IMR-90 (cell line): ENCODE measurements around the gene ROPN1B. TPM values are rescaled to one million over a fixed set of nuclear protein-coding genes. Genes with fewer than 3 reads are reported as not detected.

Source experiments
- ATAC-seq: fragments of 200-7000 bp; cut with Tn5 transposase; 2 replicates; pipeline ENCODE4 v1.9.1; 2020; ENCODE audit warnings: low read depth, mild to moderate bottlenecking, moderate library complexity
- BruUV-seq: library from RNA; stranded (reverse); fragments of 400-500 nt; replicated peaks from 2 replicates; lab custom pipeline; 2021; lab: Mats Ljungman, UMichigan
- CTCF ChIA-PET: fragments of 300-600 bp; formaldehyde crosslinking; extraction: SDS; loops from one replicate; lab custom pipeline; 2021; ENCODE audit warnings: antibody characterized with exemption; lab: Yijun Ruan, JAX
- POLR2A ChIA-PET: fragments of 300-600 bp; sonication (Branson Sonifier 250); formaldehyde crosslinking; loops from one replicate; lab custom pipeline; 2022; ENCODE audit warnings: antibody characterized with exemption; ENCODE audit not compliant: unreplicated experiment; lab: Charles Lee
- DNase-seq: peaks from one replicate; pipeline ENCODE4 v3.0.0; 2013
- H2AFZ ChIP-seq: replicated peaks from 2 replicates; pipeline ENCODE3; 2013; ENCODE audit warnings: low read length, mild to moderate bottlenecking; ENCODE audit not compliant: poor library complexity
- H2AK5ac ChIP-seq: 2 replicates; pipeline ENCODE4 v1.6.1; 2013; ENCODE audit warnings: low read depth, low read length, inconsistent platforms
- H2AK9ac ChIP-seq: replicated peaks from 2 replicates; pipeline ENCODE3; 2013; ENCODE audit warnings: mild to moderate bottlenecking, low read depth, low read length, moderate library complexity; ENCODE audit not compliant: poor library complexity
- H2BK120ac ChIP-seq: 2 replicates; pipeline ENCODE4 v1.6.1; 2013; ENCODE audit warnings: low read depth, low read length, inconsistent platforms
- H2BK15ac ChIP-seq: 3 replicates; pipeline ENCODE4 v1.6.1; 2013; ENCODE audit warnings: low read depth, low read length, inconsistent platforms
- H2BK20ac ChIP-seq: 2 replicates; pipeline ENCODE4 v1.6.1; 2013; ENCODE audit warnings: low read depth, mild to moderate bottlenecking, inconsistent platforms, low read length, moderate library complexity
- H2BK5ac ChIP-seq: 2 replicates; pipeline ENCODE4 v1.6.1; 2013; ENCODE audit warnings: mild to moderate bottlenecking, low read depth, low read length, inconsistent platforms; ENCODE audit not compliant: poor library complexity, severe bottlenecking
- H3K14ac ChIP-seq: replicated peaks from 2 replicates; pipeline ENCODE4 v1.6.1; 2013; ENCODE audit warnings: low read depth, low read length, inconsistent platforms
- H3K18ac ChIP-seq: 2 replicates; pipeline ENCODE4 v1.6.1; 2013; ENCODE audit warnings: low read depth, low read length, control low read depth
- H3K23ac ChIP-seq: 2 replicates; pipeline ENCODE4 v1.6.1; 2013; ENCODE audit warnings: low read depth, low read length, inconsistent platforms
- H3K27ac ChIP-seq: 2 replicates; pipeline ENCODE4 v1.5.1; 2013; ENCODE audit warnings: mild to moderate bottlenecking, control low read depth, low read length; ENCODE audit not compliant: insufficient read depth
- H3K27me3 ChIP-seq: 2 replicates; pipeline ENCODE4 v1.6.1; 2013; ENCODE audit warnings: low read length; ENCODE audit not compliant: control insufficient read depth, insufficient read depth
- H3K36me3 ChIP-seq: 2 replicates; pipeline ENCODE4 v1.6.1; 2013; ENCODE audit warnings: low read length, mixed read lengths; ENCODE audit not compliant: control insufficient read depth, insufficient read depth
- H3K4ac ChIP-seq: 2 replicates; pipeline ENCODE4 v1.6.1; 2013; ENCODE audit warnings: low read depth, low read length, inconsistent platforms
- H3K4me1 ChIP-seq: 2 replicates; pipeline ENCODE4 v1.6.1; 2013; ENCODE audit warnings: low read length, mixed read lengths; ENCODE audit not compliant: control insufficient read depth, insufficient read depth
- H3K4me2 ChIP-seq: 2 replicates; pipeline ENCODE4 v1.6.1; 2013; ENCODE audit warnings: low read depth, mild to moderate bottlenecking, control low read depth, low read length, moderate library complexity
- H3K4me3 ChIP-seq: 2 replicates; pipeline ENCODE4 v1.5.1; 2013; ENCODE audit warnings: low read depth, mild to moderate bottlenecking, control low read depth, low read length, moderate library complexity; ENCODE audit not compliant: insufficient read depth
- H3K56ac ChIP-seq: 2 replicates; pipeline ENCODE4 v1.6.1; 2013; ENCODE audit warnings: low read length, inconsistent platforms; ENCODE audit not compliant: insufficient read depth; ENCODE audit errors: extremely low read depth
- H3K79me1 ChIP-seq, 2 experiments: 2 replicates each; pipeline ENCODE4 v1.6.1; 2013; ENCODE audit warnings: low read length in 2 of 2, inconsistent platforms in 1 of 2, low read depth in 1 of 2
- H3K9ac ChIP-seq: 2 replicates; pipeline ENCODE4 v1.6.1; 2013; ENCODE audit warnings: low read depth, low read length, control low read depth
- H3K9me1 ChIP-seq: 2 replicates; pipeline ENCODE4 v1.6.1; 2013; ENCODE audit warnings: low read length, inconsistent platforms; ENCODE audit not compliant: insufficient read depth
- H3K9me3 ChIP-seq: 2 replicates; pipeline ENCODE4 v1.6.1; 2013; ENCODE audit warnings: low read length; ENCODE audit not compliant: control insufficient read depth, insufficient read depth
- H4K20me1 ChIP-seq: 2 replicates; pipeline ENCODE4 v1.6.1; 2013; ENCODE audit warnings: low read length, inconsistent platforms; ENCODE audit not compliant: insufficient read depth
- H4K5ac ChIP-seq: 2 replicates; pipeline ENCODE4 v1.6.1; 2013; ENCODE audit warnings: mild to moderate bottlenecking, low read depth, low read length, control low read depth
- H4K8ac ChIP-seq, 2 experiments: 2 replicates each; pipeline ENCODE4 v1.6.1; 2013; ENCODE audit warnings: low read depth in 2 of 2, low read length in 2 of 2, control low read depth in 1 of 2, inconsistent platforms in 1 of 2
- H4K91ac ChIP-seq: 2 replicates; pipeline ENCODE4 v1.6.1; 2013; ENCODE audit warnings: low read depth, low read length, inconsistent platforms; ENCODE audit not compliant: insufficient read depth
- MAFK ChIP-seq: IDR thresholded peaks from 2 replicates; pipeline ENCODE4 v1.6.1; 2012; ENCODE audit warnings: low read depth, low read length, improper control_type of control experiment
- POLR2A ChIP-seq: IDR thresholded peaks from 2 replicates; pipeline ENCODE4 v1.6.1; 2012; ENCODE audit warnings: mild to moderate bottlenecking, low read depth, low read length
- RAD21 ChIP-seq: IDR thresholded peaks from 2 replicates; pipeline ENCODE4 v1.6.1; 2012; ENCODE audit warnings: low read length, improper control_type of control experiment
- RCOR1 ChIP-seq: IDR thresholded peaks from 2 replicates; pipeline ENCODE4 v1.6.1; 2012; ENCODE audit warnings: mild to moderate bottlenecking, low read length, improper control_type of control experiment; ENCODE audit not compliant: insufficient replicate concordance
- USF2 ChIP-seq: fragments of 150-350 bp; IDR thresholded peaks from 2 replicates; pipeline ENCODE4 v1.6.1; 2017; ENCODE audit warnings: mild to moderate bottlenecking, antibody characterized with exemption, low read length, low read depth
- dilution Hi-C: fragments of 300-500 bp; cut with HindIII; formaldehyde crosslinking; loops from one replicate; pipeline ENCODE4 v1.14.3; 2018; ENCODE audit warnings: low sequenced_read_pairs; ENCODE audit not compliant: unreplicated experiment
- in situ Hi-C: fragments of 300-500 bp; cut with MboI; formaldehyde crosslinking; loops from 3 replicates; pipeline ENCODE4 v1.14.3; 2019; ENCODE audit warnings: low sequenced_read_pairs, inconsistent platforms, mixed read lengths
- intact Hi-C: fragments of 100-400 bp; cut with micrococcal nuclease; formaldehyde crosslinking; loops from 2 replicates; pipeline ENCODE4 v1.10.0; 2022
- polyA plus RNA-seq, 3 experiments: library from polyadenylated mRNA; depleted of rRNA; stranded (reverse); fragments of >200 nt; gene quantifications; 2 replicates each; pipeline ENCODE4 v1.2.3, GENCODE V29; 2012; ENCODE audit warnings: low replicate concordance in 1 of 3
- total RNA-seq: library from RNA; depleted of rRNA; stranded (reverse); fragments of >200 nt; gene quantifications from 2 replicates; pipeline ENCODE4 v1.2.3, GENCODE V29; 2012

Gene ROPN1B
- total and polyA plus RNA-seq, 2 of the 4 experiments (the other 2 are of a cell fraction) = not detected

DNA sequence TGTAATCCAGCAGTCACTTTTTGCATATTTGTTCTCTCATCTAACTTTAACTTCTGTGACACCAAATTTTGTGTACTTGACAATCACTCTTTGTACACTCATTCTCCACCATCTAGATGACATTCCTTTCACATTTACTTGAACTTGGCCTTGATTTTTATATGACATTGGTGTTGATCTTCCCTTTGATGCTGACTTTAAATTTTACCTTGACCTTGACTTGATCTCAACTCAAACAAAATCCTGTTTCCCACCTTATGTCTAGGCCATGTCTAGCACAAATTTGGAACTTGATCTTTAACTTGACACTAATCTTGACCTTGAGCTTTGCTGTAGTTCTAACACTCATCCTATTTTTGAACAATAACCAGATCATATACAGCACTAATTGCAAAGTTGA, 33.2 kb downstream of the ROPN1B start:
- H2BK20ac ChIP-seq = no peak overlapping the region
- H3K4me2 ChIP-seq = no peak overlapping the region
- H3K27ac ChIP-seq = no peak overlapping the region
- no TSS peak for BruUV-seq
- no peaks in the 10 kb centered on the region for H3K79me1 ChIP-seq
- no peaks in the 10 kb centered on the region for H4K20me1 ChIP-seq
- no peak overlapping the region for H2BK5ac ChIP-seq
- H3K9ac ChIP-seq = no peak overlapping the region
- ChIA-PET CTCF (no interaction called here), POLR2A (no interaction called here)
- no peak overlapping the region for H2AK5ac ChIP-seq
- no peak overlapping the region for H2AK9ac ChIP-seq
- no peak overlapping the region for H3K23ac ChIP-seq
- H3K27me3 ChIP-seq = no peaks in the 10 kb centered on the region; the same call in 1 of the 2 replicates
- in situ Hi-C loops = no loop called here
- H3K4ac ChIP-seq = no peak overlapping the region
- DNase-seq (no peak), ATAC-seq (no peak)
- no peak overlapping the region for H2BK120ac ChIP-seq
- no peak overlapping the region for H2BK15ac ChIP-seq
- H4K5ac ChIP-seq = no peak overlapping the region
- intact Hi-C loops = no loop called here
- peaks cover 2% of the 10 kb centered on the region; the same call in 1 of the 2 replicates for H3K4me1 ChIP-seq
- dilution Hi-C loops = no loop called here
- peaks cover 2% of the 10 kb centered on the region; the same call in 1 of the 2 replicates for H3K36me3 ChIP-seq
- H3K18ac ChIP-seq = no peak overlapping the region
- H3K4me3 ChIP-seq = no peak overlapping the region
- TF ChIP-seq MAFK = no peak
- no peak for TF ChIP-seq RCOR1
- no peak for TF ChIP-seq USF2
- TF ChIP-seq RAD21 = no peak
- no peak for TF ChIP-seq POLR2A
- no peak overlapping the region for H4K91ac ChIP-seq
- H3K9me1 ChIP-seq = no peaks in the 10 kb centered on the region
- H3K14ac ChIP-seq = no peak overlapping the region
- H3K56ac ChIP-seq = no peak overlapping the region
- H4K8ac ChIP-seq = no peak overlapping the region
- H2AFZ ChIP-seq = no peak overlapping the region
- H3K9me3 ChIP-seq = no peaks in the 10 kb centered on the region
